Measurements from ENCODE around the gene MCF2L.
"Not testable (repeated sequence)": the region's sequence is repeated elsewhere in the genome, so short reads cannot be mapped to it uniquely, and the experiment has no call there.

DNA sequence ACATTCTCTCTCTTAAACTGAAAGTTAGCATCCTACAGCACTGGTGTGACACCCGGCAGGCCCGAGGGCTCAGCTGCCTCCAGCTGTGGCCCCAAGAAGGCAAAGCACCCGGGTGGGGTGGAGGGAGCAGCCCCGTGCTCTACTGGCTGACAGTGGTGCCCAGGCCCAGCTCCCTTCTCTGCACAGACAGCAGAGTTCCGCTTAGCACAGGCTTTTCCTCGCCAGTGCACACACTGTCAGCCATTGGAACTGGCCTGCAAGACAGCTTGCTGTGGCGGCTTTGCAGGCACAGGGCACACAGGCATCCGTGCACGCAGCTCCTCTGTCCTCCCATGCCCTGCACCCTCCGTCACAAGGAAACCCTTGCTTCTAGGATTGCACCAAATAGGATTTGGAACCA is 133.3 kb downstream of the MCF2L start:
- TF ChIP-seq, protein P1, sequence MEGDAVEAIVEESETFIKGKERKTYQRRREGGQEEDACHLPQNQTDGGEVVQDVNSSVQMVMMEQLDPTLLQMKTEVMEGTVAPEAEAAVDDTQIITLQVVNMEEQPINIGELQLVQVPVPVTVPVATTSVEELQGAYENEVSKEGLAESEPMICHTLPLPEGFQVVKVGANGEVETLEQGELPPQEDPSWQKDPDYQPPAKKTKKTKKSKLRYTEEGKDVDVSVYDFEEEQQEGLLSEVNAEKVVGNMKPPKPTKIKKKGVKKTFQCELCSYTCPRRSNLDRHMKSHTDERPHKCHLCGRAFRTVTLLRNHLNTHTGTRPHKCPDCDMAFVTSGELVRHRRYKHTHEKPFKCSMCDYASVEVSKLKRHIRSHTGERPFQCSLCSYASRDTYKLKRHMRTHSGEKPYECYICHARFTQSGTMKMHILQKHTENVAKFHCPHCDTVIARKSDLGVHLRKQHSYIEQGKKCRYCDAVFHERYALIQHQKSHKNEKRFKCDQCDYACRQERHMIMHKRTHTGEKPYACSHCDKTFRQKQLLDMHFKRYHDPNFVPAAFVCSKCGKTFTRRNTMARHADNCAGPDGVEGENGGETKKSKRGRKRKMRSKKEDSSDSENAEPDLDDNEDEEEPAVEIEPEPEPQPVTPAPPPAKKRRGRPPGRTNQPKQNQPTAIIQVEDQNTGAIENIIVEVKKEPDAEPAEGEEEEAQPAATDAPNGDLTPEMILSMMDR (optimal IDR thresholded peaks at IDR 0.05 in 1 of 3, IDR thresholded peaks at IDR 0.05 in 1 of 3, conservative IDR thresholded peaks at IDR 0.05 in 1 of 3; ENCODE audit: extremely low read depth in 1 of 3, insufficient read depth in 2 of 3, low read length in 3 of 3): not testable (repeated sequence)
- TF ChIP-seq EZH2 (IDR thresholded peaks at IDR 0.05; ENCODE audit: low read length): not testable (repeated sequence)

All from keratinocyte (primary cell).